OCI-LY7 (cell line): ENCODE results near the gene GPD1L.

Experiments
- CTCF ChIP-seq: fragments of 200-600 bp; sonication (generic); conservative IDR thresholded peaks from 2 replicates; pipeline ENCODE4 v1.5.1; 2014; ENCODE audit warnings: mild to moderate bottlenecking, antibody characterized with exemption, low read length, moderate library complexity, mixed read lengths
- EZH2phosphoT487 ChIP-seq: fragments of 200-600 bp; sonication (generic); IDR thresholded peaks from 2 replicates; pipeline ENCODE4 v1.6.1; 2018; ENCODE audit warnings: low read depth, borderline replicate concordance, mild to moderate bottlenecking, mixed run types, antibody characterized with exemption, low read length, moderate library complexity, mixed read lengths

- TF ChIP-seq CTCF (no peak), EZH2phosphoT487 (no peak)
Measured at GRCh38 chr3:32165442-32165841, 59.0 kb downstream of the GPD1L start.
